Activated CD4-positive, alpha-beta T cell treated with anti-CD3 and anti-CD28 coated beads for 4 hours (primary cell): ENCODE results near the gene AFP.
"Not testable (repeated sequence)": the region's sequence is repeated elsewhere in the genome, so short reads cannot be mapped to it uniquely, and the experiment has no call there.

ENCODE experiments used
- DNase-seq, 2 donors: peaks; one replicate each; pipeline ENCODE4 v3.0.0-alpha.2; 2020

Gene AFP

GRCh38 chr4:73435984-73436383 is at the start of gene AFP:
AFP (plus strand) TSS chr4:73436221; CDS start chr4:73436263, 42 bp downstream.
- DNase-seq: no peak

DNA sequence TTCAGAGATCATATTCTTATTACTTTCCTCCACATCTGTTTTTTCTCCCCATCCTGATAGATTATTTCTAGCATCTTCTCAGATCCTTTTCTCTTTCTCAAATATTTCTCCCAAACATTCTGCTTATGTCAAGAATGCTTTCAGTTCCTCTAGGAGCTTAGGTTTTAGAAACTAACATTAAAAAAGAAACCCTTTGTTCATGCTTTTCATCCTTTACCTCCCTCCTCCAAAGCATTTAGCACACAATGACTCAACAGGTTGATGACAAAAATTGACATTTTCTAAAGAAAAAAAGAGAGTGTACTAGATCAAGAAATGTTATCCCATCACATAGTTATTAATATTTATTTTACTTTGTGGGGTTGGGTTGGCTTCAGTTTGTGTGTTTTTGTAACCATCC is 48.5 kb upstream of the AFP start:
- no peak for DNase-seq

- DNase-seq: no peak
Measured at GRCh38 chr4:73388887-73389286, 47.1 kb upstream of the AFP start.

GRCh38 chr4:73389663-73390062 is 46.4 kb upstream of the AFP start:
- not testable (repeated sequence) for DNase-seq

DNA sequence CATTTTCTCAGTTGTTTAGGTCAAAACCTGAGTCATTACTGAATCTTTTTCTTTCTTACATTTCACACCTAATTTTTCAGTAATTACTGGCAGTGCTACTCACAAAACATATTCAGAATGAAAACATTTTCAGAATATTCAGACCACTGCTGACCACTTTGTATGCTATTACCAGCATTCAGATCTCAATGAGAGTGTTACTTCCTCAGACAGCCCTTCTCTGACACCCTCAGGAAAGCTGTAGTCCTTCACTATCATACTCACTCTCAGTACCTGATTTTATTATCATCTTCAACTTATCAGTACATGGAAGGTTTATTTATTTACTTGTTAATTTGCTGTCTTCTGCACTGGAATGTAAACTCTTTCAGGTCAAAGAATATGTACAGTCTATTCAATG is 44.2 kb upstream of the AFP start:
- no peak for DNase-seq

DNA sequence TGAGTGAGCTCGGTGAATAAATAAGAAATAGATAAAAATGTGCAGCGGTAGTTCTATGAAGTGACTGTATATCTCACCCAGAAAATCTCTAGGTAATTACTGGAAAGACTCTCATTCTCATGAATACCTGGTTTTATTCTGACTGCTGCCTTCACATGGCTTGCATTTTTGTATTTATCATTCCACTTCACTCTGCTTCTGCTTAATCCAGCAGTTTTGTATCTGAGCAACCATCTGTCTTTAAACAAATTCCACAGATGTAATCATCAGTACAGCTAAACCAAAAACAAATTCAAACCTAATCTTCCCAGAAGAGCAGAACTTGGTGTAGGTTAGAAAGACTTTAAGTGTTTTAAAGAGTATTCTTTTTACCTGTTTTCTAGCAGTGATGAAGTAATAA is 43.1 kb upstream of the AFP start:
- DNase-seq: no peak

DNA sequence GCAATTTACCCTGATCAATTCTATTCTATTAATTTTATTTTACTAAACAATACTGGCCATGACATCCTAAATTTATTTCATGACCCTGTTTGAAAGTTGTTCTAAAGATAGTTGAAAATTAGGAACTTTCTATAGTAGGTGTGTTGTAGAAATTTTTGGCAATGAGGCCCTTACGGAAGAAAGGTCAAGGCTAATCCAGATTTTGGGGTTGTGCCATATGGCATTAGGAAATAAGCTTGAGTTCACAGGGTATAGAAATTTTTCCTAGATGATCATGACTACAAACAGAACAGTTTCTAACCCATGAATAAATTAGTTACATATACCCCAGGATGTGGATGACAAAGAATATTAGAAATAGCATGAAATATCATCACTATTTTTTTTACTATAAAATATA is 39.7 kb upstream of the AFP start:
- no peak for DNase-seq

- DNase-seq: no peak
Measured at GRCh38 chr4:73396993-73397972, 38.7 kb upstream of the AFP start.

- no peak for DNase-seq
Measured at GRCh38 chr4:73401412-73401811, 34.6 kb upstream of the AFP start.

DNA sequence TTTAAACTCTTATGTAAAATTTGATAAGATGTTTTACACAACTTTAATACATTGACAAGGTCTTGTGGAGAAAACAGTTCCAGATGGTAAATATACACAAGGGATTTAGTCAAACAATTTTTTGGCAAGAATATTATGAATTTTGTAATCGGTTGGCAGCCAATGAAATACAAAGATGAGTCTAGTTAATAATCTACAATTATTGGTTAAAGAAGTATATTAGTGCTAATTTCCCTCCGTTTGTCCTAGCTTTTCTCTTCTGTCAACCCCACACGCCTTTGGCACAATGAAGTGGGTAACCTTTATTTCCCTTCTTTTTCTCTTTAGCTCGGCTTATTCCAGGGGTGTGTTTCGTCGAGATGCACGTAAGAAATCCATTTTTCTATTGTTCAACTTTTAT is 32.0 kb upstream of the AFP start, which contains the start of gene ALB:
ALB (plus strand) TSS at position 246 of the 400 bp plus-strand sequence; CDS start at position 287, 41 bp downstream.
- no peak for DNase-seq

DNA sequence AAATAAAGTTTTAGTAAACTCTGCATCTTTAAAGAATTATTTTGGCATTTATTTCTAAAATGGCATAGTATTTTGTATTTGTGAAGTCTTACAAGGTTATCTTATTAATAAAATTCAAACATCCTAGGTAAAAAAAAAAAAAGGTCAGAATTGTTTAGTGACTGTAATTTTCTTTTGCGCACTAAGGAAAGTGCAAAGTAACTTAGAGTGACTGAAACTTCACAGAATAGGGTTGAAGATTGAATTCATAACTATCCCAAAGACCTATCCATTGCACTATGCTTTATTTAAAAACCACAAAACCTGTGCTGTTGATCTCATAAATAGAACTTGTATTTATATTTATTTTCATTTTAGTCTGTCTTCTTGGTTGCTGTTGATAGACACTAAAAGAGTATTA is 31.6 kb upstream of the AFP start:
- no peak for DNase-seq

- DNase-seq: no peak
Measured at GRCh38 chr4:73405138-73405537, 30.9 kb upstream of the AFP start.

DNA sequence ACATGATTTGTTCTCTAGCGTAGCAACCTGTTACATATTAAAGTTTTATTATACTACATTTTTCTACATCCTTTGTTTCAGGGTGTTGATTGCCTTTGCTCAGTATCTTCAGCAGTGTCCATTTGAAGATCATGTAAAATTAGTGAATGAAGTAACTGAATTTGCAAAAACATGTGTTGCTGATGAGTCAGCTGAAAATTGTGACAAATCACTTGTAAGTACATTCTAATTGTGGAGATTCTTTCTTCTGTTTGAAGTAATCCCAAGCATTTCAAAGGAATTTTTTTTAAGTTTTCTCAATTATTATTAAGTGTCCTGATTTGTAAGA is 29.5 kb upstream of the AFP start:
- no peak for DNase-seq

DNA sequence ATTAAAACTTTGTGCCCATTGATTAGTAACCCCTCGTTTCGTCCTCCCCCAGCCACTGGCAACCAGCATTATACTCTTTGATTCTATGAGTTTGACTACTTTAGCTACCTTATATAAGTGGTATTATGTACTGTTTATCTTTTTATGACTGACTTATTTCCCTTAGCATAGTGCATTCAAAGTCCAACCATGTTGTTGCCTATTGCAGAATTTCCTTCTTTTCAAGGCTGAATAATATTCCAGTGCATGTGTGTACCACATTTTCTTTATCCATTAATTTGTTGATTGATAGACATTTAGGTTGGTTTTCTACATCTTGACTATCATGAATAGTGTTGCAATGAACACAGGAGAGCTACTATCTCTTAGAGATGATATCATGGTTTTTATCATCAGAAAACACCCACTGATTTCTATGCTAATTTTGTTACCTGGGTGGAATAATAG is 28.8 kb upstream of the AFP start:
- DNase-seq: no peak

GRCh38 chr4:73408181-73408867 is 27.7 kb upstream of the AFP start:
- DNase-seq: no peak

- DNase-seq: no peak
Measured at GRCh38 chr4:73409012-73409862, 26.8 kb upstream of the AFP start.

DNA sequence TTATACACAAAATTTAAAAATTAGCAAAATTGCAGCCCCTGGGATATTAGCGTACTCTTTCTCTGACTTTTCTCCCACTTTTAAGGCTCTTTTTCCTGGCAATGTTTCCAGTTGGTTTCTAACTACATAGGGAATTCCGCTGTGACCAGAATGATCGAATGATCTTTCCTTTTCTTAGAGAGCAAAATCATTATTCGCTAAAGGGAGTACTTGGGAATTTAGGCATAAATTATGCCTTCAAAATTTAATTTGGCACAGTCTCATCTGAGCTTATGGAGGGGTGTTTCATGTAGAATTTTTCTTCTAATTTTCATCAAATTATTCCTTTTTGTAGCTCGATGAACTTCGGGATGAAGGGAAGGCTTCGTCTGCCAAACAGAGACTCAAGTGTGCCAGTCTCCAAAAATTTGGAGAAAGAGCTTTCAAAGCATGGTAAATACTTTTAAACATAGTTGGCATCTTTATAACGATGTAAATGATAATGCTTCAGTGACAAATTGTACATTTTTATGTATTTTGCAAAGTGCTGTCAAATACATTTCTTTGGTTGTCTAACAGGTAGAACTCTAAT is 26.0 kb upstream of the AFP start:
- DNase-seq: no peak

DNA sequence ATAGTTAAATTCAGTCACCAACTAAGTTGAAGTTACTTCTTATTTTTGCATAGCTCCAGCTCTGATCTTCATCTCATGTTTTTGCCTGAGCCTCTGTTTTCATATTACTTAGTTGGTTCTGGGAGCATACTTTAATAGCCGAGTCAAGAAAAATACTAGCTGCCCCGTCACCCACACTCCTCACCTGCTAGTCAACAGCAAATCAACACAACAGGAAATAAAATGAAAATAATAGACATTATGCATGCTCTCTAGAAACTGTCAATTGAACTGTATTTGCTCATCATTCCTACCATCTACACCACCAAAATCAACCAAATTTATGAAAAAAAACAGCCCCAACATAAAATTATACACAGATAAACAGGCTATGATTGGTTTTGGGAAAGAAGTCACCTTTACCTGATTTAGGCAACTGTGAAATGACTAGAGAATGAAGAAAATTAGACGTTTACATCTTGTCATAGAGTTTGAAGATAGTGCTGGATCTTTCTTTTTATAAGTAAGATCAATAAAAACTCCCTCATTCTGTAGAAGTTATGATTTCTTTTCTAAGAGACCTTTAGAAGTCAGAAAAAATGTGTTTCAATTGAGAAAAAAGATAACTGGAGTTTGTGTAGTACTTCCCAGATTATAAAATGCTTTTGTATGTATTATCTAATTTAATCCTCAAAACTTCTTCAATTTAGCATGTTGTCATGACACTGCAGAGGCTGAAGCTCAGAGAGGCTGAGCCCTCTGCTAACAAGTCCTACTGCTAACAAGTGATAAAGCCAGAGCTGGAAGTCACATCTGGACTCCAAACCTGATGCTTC is 24.9 kb upstream of the AFP start:
- DNase-seq: no peak

DNA sequence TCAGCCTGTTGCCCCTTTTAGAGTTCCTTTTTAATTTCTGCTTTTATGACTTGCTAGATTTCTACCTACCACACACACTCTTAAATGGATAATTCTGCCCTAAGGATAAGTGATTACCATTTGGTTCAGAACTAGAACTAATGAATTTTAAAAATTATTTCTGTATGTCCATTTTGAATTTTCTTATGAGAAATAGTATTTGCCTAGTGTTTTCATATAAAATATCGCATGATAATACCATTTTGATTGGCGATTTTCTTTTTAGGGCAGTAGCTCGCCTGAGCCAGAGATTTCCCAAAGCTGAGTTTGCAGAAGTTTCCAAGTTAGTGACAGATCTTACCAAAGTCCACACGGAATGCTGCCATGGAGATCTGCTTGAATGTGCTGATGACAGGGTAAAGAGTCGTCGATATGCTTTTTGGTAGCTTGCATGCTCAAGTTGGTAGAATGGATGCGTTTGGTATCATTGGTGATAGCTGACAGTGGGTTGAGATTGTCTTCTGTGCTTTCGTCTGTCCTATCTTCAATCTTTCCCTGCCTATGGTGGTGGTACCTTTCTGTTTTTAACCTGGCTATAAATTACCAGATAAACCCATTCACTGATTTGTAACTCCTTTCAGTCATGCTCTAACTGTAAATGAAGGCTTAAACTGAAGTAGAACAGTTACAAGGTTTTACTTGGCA is 24.1 kb upstream of the AFP start:
- DNase-seq: no peak

DNA sequence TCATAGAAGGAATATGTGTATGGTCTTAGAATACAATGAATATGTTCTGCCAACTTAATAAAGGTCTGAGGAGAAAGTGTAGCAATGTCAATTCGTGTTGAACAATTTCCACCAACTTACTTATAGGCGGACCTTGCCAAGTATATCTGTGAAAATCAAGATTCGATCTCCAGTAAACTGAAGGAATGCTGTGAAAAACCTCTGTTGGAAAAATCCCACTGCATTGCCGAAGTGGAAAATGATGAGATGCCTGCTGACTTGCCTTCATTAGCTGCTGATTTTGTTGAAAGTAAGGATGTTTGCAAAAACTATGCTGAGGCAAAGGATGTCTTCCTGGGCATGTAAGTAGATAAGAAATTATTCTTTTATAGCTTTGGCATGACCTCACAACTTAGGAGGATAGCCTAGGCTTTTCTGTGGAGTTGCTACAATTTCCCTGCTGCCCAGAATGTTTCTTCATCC is 22.7 kb upstream of the AFP start:
- DNase-seq: no peak

DNA sequence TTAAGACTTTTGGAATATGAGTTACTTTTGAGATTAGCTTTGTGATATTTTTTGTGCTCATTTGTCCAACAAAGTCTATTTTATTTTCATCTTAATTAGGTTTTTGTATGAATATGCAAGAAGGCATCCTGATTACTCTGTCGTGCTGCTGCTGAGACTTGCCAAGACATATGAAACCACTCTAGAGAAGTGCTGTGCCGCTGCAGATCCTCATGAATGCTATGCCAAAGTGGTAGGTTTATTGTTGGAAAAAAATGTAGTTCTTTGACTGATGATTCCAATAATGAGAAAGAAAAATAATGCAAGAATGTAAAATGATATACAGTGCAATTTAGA is 21.1 kb upstream of the AFP start:
- DNase-seq: no peak
